COLO829 (cell line): Measurements from ENCODE around the gene OSBP.
A peak's percentile ranks its signal among the peaks of the same experiment; 100 is the strongest.
"Not testable (repeated sequence)": the region's sequence is repeated elsewhere in the genome, so short reads cannot be mapped to it uniquely, and the experiment has no call there.

Experiments used
- DNase-seq: peaks from one replicate; pipeline ENCODE4 v3.0.0; 2012; ENCODE audit warnings: low spot score

Gene OSBP, protein sequence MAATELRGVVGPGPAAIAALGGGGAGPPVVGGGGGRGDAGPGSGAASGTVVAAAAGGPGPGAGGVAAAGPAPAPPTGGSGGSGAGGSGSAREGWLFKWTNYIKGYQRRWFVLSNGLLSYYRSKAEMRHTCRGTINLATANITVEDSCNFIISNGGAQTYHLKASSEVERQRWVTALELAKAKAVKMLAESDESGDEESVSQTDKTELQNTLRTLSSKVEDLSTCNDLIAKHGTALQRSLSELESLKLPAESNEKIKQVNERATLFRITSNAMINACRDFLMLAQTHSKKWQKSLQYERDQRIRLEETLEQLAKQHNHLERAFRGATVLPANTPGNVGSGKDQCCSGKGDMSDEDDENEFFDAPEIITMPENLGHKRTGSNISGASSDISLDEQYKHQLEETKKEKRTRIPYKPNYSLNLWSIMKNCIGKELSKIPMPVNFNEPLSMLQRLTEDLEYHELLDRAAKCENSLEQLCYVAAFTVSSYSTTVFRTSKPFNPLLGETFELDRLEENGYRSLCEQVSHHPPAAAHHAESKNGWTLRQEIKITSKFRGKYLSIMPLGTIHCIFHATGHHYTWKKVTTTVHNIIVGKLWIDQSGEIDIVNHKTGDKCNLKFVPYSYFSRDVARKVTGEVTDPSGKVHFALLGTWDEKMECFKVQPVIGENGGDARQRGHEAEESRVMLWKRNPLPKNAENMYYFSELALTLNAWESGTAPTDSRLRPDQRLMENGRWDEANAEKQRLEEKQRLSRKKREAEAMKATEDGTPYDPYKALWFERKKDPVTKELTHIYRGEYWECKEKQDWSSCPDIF

DNA sequence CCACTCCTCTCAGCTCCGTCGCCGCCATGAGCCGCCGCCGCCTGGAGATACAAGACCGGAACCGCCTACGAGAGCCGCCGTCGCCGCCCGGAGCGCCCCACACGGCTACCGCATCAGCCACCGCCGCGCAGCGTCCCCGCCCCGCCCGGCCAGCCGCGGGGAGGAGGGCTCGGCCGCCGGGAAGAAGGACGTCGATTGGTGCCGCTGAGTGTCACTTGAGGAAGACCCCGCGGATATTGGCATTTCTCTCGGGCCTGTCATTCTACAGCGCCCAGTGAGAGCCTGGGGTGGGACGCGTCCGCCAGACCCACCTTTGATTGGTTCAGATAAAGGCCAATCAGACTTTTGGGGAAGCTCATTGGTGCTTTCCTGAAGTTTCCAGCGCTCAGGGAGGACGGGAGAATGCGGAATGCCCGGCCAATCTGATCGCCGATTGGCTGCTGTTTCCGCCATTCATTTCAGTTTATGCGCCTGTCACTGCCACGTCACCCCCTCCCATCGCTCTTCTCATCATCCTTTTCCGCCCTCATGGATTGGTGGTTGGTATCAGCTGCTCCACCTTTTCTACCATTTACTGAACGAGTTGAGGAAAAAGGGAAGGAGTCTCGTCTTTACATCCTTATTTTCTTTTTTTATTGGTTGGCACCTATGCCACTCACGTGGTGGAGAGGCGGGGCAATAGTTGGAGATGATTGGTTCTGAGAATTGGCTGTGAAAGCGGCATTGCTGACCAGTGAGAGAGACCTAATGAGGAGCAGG, at the start of gene OSBP:
Gene OSBP (minus strand): TSS at position 138 of the 759 bp plus-strand sequence. CDS start 110 bp downstream, at position 28.
- DNase-seq: peak; percentile 97

DNA sequence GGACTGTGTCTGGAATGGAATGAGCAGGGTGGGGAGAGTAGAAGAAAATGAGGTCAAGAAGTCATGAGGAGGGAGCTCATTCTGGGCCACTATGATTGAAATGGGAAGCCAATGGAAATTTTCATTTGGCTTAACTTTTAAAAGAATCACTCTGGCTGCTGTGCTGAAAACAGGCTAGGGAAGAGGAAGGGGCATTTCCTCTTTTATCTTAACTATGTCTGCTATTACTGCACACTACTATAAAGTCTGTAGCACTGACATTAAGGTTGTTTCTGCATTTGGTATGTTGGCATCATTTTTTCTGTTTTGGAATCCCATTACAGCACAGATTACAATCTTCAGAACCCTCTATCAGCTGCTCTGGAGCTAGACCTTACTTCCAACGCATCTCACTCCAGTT, 45.0 kb upstream of the OSBP start:
- no peak for DNase-seq

DNA sequence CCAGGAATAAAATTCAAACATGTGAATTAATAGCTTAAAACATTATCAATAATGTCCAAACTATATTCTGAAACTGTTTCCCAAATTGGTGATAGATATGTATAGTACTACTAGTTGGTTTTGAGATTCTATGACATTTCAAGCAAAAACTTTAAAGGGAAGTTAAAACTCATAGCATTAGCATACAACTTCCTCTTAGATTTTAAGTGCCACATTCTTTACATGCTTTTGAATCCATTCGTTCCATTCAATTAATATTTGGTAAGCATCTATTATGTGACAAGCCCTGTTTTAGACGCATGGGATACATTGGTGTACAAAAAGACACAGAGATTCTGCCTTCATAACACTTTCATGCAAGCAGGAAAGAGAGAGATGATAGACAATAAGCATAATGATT, 44.4 kb upstream of the OSBP start:
- DNase-seq: no peak

DNA sequence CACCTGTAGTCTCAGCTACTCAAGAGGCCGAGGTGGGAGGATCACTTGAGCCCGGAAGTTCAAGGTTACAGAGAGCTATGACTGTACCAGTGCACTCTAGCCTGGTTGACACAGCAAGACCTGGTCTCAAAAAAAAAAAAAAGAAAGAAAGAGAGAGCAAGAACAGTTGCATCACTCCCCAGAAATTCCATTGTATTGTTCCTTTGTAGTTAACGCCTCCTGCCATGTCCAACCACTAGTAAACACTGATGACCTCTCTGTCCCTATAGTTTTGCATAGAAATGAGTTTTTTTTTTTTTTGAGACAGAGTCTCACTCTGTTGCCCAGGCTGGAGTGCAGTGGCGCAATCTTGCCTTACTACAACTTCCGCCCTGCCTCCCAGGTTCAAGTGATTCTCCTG, 42.5 kb upstream of the OSBP start:
- DNase-seq: no peak

DNA sequence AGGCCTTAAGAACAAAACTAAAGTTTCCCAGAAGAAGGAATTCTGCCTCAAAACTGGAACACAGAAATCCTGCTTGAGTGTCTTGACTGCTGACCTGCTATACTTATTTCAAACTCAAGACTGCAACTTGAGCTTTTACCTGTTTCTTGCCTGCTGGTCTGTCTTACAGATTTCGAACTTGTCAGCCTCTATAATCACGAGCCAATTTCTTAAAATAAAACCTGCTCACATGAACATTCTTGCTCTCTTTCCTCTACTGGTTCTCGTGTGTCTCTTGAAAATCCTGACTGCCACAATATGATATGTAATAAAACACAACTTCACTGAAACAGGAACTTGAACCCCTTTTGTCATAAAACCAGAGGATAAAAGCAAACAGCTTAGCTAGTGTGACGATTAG, 39.3 kb upstream of the OSBP start:
- DNase-seq: no peak

DNA sequence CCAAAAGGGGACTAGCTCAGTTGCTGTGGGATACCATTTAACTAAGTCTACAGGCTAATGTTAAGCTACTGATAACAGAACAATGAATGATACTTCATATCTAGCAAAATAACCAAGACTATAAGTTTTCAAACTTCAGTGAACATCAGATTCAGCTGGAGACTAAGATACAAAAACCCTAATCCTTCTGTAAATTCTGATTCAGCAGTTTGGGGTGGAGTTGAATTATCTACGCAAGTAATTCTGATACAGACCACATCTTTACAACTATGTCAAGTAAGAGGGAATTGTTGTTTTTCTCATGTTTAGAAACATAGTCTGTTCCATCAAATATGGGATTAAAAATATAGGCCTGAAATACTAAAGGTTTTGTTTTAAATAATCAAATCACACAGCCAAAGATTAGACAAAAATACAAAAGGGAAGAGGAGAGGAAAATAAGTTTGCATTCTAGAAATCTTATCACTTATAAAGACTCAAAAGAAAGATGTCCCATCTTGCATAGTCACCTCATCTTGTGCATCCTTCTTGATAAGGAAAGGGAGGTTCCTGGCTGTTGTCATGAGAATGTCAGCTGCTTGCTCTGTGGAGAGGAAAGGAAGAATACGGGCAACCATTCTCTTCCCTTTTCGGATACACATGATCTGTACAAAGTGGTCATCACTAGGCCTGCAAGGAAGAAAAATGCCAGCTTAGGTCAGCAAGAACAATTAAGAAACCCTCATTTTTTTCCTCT, 31.8 kb upstream of the OSBP start:
- no peak for DNase-seq

DNA sequence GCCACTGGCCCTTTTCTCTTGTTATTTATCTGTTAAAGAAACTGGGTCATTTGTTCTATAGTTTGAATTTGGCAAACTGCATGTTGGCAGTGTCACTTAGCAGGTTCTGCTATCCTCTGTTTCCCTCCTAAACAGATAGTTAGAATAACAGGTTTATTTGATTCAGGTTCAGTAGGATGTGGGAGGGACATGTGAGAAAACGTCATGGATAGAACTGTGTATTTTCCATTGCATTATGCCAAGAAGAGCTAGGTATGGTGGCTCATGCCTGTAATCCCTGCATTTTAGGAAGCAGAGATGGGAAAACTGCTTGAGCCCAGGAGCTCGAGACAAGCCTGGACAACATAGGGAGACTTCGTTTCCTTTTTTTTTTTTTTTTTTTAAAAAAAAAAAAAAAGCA, 29.0 kb upstream of the OSBP start:
- no peak for DNase-seq

DNA sequence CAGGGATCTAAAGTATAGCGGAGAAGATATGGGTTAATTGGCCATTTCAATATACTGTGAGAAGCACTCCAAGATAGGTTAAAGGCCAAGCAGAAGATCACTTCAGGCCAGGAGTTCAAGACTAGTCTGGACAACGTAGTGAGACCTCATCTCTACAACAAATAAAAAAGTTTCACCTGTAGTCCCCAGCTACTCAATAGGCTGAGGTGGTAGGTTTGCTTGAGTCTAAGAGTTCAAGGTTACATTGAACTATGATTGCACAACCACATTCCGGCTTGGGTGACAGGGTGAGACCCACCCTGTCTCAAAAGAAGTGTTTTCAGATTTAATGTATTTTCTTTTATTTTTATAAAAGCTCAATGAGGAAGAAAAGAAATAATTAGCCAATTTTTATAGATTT, 27.8 kb upstream of the OSBP start:
- no peak for DNase-seq

DNA sequence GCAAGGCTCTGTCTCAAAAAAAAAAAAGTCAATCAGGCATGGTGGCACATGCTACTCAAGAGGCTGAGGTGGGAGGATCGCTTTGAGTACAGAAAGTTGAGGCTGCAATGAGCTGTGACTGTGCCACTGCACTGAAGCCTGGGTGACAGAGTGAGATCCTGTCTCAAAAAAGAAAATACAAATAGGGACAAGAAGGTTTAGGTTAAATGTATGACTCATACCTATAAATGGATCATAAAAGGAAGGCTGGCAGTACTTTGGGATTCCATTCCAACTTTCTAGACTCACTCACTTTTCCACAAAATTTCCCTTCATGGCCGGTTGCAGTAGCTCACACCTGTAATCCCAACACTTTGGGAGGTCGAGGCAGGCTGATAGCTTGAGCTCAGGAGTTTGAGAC, 25.6 kb upstream of the OSBP start:
- no peak for DNase-seq

DNA sequence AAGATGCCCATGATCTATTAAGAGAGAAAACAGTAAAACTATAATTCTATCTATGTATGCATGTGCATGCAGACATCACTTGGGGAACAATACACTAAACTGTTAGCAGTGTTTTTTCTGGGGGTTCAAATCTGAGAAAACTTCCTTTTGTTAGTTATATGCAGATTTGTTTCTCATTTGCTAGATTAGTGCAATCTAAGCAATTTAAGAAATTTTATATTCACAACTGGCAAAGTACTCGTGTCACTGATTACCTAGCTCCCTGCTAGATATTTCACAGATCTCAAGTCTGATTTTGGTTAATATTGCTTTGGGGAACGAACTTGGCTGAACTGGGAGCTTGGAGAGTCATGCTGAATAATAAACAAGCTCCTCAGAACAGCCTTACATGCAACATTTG, 14.9 kb upstream of the OSBP start:
- no peak for DNase-seq

DNA sequence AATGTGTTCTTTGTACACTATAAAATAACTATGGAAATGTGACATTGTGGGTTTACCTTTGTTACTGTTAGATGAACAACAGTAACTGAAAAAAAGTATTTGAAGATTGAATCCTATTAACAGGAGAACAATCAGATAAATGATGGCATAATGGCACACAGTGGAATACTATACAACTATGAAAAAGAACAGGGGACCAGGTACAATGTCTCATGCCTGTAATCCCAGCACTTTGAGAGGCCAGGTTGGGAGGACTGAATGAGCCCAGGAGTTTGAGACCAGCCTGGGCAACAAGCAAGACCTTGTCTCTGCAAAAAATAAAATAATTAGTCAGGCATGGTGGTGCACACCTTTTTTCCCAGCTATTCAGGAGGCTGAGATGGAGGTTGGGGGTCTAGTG, 14.4 kb upstream of the OSBP start:
- DNase-seq: no peak

DNA sequence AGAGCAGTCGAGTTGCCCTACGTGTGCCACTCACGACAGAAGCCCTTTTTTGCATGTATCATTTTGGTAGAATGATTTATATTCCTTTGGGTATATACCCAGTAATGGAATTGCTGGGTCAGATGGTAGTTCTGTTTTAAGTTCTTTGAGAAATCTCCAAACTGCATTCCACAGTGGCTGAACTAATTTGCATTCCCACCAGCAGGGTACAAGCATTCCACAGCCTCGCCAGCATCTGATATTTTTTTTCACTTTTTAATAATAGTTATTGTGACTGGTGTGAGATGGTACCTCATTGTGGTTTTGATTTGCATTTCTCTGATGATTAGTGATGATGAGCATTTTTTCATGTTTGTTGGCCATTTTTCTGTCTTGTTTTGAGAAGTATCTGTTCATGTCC, 11.4 kb upstream of the OSBP start:
- not testable (repeated sequence) for DNase-seq

DNA sequence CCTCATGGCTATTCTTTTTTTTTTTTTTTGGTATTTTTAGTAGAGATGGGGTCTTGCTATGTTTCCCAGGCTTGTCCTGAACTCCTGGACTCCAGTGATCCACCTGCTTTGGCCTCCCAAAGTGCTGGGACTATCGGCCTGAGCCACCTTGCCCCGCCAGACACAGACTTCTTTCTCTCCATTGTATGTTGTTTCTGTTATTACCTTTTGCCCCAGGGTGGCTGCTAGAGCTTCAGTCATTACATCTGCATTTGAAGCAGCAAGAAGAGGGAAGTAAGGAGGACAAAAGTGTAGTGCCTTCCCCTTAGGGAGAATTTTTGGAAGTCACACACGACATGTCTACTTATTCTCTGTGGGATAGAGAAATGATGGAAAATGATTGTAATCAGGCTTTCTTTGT, 10.1 kb upstream of the OSBP start:
- no peak for DNase-seq

DNA sequence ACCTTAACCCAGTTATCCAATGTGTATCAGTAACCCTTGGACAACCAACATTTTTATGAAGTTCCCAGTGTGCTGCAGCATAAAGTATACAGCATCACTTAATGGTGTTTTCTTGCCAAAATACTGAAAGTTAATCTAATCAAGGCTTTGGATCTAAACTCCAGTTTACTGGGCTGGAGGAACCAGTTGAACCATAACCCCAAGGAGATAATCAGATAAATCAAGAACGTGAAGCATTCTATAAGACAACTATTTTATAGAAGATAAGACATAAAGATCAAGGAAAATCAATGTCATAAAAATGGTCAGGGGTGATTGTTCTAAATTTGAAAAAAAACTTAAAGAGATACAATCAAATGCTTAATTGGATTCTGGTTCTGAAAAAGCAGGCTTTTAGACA, 2.3 kb upstream of the OSBP start:
- DNase-seq: no peak

DNA sequence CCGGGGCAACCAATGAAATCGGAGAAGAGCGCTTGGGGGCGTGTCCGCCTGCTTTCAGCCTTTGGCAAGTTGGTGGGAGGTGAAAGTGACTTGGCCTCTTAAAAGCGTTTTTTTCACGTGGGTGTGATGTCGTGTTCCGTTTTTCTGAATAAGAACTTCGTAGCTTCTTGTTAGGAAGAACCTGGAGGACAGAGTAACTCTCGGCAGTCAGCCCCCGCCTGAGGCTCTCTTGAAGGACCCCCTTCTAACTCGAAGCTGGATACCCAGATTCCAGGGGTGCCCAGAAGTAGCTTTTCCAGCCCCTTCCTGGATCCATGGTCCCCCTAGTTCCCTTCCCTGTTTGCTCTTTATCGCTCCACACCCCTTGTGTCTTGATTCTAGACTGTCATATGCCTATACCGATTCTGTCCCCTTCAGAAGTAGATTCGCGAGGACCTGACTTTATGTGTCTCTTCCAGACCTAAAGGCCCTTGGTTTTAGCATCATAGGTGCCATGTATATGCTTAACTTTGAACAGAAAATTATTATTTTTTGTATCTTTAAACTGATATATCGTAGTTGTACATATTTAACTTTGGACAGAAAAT, 915 bp upstream of the OSBP start:
- no peak for DNase-seq

DNA sequence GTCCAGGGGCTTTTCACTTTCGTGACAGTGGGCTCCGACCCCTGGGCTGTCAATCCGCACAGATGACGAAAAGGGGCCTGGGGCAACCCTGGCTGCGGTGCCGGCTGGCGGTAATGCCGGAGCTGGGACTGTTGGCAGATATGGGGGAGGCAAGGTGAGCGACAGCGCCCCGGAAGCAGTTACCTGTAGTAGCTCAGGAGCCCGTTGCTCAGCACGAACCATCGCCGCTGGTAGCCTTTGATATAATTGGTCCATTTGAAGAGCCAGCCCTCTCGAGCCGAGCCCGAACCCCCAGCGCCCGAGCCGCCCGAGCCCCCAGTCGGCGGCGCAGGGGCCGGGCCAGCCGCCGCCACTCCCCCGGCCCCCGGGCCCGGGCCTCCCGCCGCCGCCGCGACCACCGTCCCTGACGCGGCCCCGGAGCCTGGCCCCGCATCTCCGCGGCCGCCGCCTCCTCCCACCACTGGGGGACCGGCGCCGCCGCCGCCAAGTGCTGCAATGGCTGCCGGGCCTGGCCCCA, 396 bp downstream of the OSBP start:
- no peak for DNase-seq

DNA sequence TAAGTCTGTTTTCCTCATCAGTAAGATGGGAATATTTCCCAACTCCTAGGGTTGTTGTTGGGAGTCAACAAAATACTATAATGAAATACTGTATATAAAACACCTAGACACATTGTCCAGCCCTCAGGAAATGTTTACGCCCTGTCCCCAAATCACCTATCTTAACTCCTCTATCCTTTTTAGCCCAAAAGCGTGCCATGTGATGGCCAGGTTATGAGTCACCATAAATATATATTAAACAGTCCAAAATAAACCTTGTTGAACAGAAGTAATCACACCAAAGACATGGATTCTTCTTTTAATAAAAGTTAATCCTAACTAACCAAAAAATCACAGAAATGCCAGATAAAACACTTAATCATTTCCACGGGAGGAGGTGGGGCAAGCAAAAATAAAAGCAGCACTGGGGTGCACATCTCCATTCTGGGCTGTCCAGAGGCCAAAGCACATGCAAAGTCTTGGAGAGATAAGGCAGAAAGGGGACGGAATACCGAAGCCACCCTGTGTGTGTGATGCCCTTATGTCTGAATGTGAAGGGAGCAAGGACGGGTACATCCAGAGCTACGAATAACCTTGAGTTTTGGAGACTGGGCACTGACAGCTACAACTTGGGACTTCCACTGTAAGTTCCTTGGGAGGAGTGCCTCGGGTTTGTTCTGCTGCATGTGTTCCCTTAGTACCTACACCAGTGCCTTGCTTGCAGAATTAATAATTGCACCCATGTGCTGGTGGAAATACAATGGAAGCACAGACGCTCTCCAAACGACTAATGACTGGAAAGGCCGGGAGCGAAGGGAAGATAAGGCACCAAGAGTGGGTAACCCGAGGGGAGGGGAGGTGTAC, 1.1 kb downstream of the OSBP start:
- no peak for DNase-seq

DNA sequence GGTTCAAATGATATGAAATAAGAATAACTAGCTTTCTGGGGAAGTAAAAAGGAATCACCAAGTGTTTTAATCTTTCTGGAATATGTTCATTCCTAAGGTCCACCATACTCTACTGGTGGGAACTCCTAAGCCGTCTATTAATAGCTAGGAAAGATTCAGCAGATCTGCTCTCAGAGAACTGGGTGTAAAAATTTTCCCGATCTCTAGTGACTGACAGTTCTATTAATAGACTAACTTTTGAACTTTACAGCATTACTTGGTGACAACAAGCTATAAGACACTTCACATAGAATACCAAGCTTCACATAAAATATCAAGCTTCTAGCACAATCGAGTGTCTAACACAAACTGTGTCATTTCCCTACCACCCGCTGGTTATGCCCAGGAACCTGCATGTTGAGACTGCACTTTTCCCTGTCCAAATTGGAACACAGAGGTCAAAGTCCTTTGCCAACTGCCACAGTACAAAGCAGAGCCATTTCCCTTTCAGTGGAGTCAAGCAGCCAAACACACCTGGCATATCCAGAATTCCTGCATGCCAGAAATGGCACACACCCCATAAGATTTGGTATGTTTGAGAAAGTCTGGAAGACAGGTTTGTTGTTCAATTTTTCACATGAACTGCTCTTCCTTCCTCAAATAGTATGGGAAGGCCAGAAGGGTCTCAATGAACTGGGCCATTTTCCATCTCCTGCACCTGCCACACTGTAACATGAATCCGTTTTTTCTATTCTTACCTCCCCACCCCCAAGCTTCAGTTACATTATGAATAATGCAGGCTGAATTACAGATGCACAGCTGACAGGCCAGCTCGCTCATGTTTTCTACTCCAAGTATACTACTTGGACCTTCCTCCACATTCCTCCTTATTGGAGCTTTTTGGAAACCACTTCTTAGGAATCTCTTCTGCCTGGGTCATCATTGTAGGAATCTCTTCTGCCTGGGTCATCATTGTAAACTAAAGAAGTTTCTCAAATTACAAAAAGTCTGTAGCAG, 3.7 kb downstream of the OSBP start:
- no peak for DNase-seq

DNA sequence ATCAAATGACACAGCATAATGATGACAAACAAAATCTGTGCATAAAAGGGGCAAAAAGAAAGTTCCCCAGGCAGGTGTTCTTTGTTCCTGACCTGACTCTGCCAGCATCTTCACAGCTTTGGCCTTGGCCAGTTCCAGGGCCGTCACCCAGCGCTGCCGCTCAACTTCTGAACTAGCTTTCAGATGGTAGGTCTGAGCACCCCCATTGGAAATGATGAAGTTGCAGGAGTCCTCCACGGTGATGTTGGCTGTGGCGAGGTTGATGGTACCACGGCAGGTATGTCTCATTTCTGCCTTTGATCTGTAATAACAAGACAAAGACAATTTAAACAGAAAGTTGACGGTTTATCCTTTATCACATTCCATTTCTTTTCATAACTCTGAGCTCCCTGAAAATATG, 5.3 kb downstream of the OSBP start:
- DNase-seq: no peak
